ENCODE measurements around the gene DCDC2B. TPM values are rescaled to one million over a fixed set of nuclear protein-coding genes. Genes with fewer than 3 reads are reported as not detected.
A peak's percentile ranks its signal among the peaks of the same experiment; 100 is the strongest.

The DCDC2B gene
- total RNA-seq, 4 donors from 2014 or later = not detected

DNA sequence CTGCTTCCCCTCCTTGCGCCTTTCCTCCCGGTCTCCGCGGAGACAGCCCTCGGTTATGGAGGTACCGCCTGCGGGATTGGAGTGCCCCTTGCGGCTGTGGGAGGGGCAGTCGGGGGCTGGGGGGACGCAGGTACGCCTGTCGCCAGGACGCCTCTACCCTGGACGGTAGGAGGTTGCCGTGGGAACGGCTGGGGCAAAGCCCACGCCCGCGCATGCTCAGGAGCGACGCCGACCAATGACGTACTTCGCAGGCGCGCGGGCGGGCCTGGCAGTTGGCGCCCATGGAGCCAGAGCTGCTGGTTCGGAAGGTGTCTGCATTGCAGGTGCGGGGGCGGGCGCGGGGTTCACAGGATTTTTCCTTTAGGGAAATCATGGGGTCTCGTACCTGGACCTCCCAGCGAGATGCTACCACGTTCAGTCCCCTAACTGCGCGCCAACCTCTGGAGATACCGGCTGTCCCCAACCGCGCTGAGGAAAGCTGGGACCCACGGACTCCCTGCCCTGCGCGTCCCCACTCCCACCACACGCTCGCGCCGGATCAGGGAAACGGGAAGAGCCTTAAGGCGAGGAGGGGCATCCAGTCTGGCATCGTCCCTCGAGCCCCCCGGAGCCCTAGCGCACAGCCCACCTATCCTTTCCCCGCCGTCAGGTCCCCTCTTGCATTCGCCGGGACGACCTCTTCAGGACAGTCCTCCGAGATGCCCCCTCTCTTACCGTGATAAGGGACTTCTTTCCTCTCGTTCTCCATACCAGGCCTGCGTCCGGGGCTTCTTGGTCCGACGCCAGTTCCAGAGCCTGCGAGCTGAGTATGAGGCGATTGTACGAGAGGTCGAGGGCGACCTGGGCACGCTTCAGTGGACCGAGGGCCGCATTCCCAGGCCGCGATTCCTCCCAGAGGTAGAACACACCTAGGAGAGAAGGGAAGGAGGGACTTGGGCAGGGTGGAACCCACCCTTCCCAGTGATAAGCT lies 3.2 kb upstream of the DCDC2B start, which contains the start of gene IQCC:
IQCC (plus strand) TSS at position 271 of the 970 bp plus-strand sequence; CDS start at position 282, 11 bp downstream.
- TF ChIP-seq POLR2A (IDR thresholded peaks at IDR 0.05) = peak; percentile 41 to 44
- TF ChIP-seq, protein P1, sequence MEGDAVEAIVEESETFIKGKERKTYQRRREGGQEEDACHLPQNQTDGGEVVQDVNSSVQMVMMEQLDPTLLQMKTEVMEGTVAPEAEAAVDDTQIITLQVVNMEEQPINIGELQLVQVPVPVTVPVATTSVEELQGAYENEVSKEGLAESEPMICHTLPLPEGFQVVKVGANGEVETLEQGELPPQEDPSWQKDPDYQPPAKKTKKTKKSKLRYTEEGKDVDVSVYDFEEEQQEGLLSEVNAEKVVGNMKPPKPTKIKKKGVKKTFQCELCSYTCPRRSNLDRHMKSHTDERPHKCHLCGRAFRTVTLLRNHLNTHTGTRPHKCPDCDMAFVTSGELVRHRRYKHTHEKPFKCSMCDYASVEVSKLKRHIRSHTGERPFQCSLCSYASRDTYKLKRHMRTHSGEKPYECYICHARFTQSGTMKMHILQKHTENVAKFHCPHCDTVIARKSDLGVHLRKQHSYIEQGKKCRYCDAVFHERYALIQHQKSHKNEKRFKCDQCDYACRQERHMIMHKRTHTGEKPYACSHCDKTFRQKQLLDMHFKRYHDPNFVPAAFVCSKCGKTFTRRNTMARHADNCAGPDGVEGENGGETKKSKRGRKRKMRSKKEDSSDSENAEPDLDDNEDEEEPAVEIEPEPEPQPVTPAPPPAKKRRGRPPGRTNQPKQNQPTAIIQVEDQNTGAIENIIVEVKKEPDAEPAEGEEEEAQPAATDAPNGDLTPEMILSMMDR (IDR thresholded peaks at IDR 0.05 in 4 of 5, conservative IDR thresholded peaks at IDR 0.05 in 1 of 5) = no peak
- H3K36me3 ChIP-seq = no peaks in the 10 kb centered on the region
- DNase-seq = peak; percentile 72 to 76

DNA sequence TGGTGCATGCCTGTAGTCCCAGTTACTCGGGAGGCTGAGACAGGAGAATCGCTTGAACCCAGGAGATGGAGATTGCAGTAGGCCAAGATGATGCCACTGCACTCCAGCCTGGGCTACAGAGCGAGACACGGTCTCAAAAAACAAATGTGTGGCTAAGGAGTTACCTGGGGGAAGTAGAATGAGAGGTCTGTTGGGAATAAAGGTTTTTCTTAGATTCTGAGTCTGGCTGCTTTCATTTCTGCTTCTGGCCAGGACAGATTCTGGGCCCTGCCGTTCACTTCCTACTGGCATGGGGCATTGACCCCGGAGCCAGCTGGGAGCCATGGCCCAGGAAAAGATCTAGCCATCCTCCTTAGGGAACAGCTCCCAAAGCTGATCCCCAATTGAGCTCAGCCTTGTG lies 420 bp upstream of the DCDC2B start:
- H3K4me3 ChIP-seq = no peak overlapping the region

More for the DNA sequence above, 3.2 kb upstream of the DCDC2B start, which contains the start of gene IQCC:
- Histone ChIP-seq H3K4me3 (peak within 1 kb of the TSS; percentile 61 to 76 (median 73)), H3K27ac (peak within 1 kb of the TSS; percentile 60 to 74 (median 72)), H3K27me3 (no peaks in the 10 kb centered on the region), H3K9me3 (no peaks in the 10 kb centered on the region), H3K4me1 (peaks cover 30 to 34% of the 10 kb centered on the region in 2 donors)
- peak; percentile 64 to 75 for ATAC-seq
- in situ Hi-C loops (cut with MboI; ENCODE audit: low sequenced_read_pairs in 4 of 4) (no loop called here), intact Hi-C loops (cut with DNase I; ENCODE audit: low total_unique reads) (loop anchor here (10.0 kb wide), 1 partner anchor 271 kb away; the partner anchor contains the start of gene PTP4A2)

DNA sequence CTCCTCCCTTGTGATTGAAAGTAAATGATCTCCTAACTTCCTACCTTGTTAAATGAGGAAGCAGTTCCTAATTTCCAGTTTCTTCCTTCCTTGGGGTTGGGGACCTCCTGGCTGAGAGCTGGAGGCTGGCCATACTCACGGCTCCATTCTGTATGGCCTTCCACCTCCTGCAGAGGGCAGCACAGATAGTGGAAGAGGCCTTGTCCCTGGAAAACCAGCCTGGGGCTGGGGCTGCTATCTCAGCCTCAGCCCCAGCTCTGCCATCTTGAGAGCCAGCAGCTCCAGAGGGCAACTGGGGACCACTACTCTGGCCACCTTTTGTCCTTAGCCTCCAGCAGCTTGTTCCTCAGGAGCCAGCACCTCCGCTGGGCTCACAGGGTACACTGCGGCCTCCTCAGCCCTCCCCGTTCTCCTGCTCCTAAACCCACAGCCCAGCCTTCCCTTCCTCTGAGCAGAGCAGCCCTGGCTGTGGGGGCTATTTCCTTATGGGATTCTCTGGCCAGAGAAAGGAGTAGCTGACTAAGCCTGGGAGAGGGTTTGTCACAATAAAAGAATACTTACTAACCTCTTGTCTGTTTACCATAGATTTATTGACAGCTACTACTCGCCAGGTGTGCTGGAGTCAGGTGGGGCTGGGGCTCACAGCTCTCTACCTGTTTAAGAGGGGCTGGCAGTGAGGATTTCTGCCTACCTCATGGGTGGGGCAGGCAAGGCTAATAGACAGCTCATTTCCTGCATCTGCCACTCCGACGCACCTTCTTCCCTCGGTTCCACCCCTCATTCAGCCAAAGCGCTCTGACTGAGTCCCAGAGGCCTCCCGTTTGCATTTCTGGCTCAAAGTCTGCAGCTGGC lies 7.0 kb downstream of the DCDC2B start:
- in situ Hi-C loops (cut with MboI; ENCODE audit: low sequenced_read_pairs in 4 of 4) = no loop called here
- intact Hi-C loops (cut with DNase I; ENCODE audit: low total_unique reads) = loop anchor here (2.0 kb wide), 1 partner anchor 101 kb away; no protein-coding TSS in a partner anchor
- peak in 1 of 2 donors; percentile 35 for DNase-seq
- H3K27ac ChIP-seq = peak overlapping the region in 1 of 4 donors; percentile 11
- peak; percentile 77 to 84 for ATAC-seq
- H3K9me3 ChIP-seq = no peaks in the 10 kb centered on the region
- H3K36me3 ChIP-seq = peaks cover 0 to 29% of the 10 kb centered on the region in 2 donors
- H3K27me3 ChIP-seq = no peaks in the 10 kb centered on the region
- TF ChIP-seq POLR2A (IDR thresholded peaks at IDR 0.05) = no peak
- TF ChIP-seq, protein P1 (IDR thresholded peaks at IDR 0.05 in 4 of 5, conservative IDR thresholded peaks at IDR 0.05 in 1 of 5) = peak; percentile 50 to 73 (median 67)
- H3K4me1 ChIP-seq = peaks cover 0 to 3% of the 10 kb centered on the region in 2 donors
- no peak overlapping the region for H3K4me3 ChIP-seq

More for the DNA sequence above, 420 bp upstream of the DCDC2B start:
- no peak overlapping the region for H3K27ac ChIP-seq
- no peak for DNase-seq
- intact Hi-C loops (cut with DNase I; ENCODE audit: low total_unique reads) = loop anchor here (10.0 kb wide), 1 partner anchor 274 kb away; the partner anchor contains the start of gene PTP4A2
- H3K9me3 ChIP-seq = no peaks in the 10 kb centered on the region
- in situ Hi-C loops (cut with MboI; ENCODE audit: low sequenced_read_pairs in 4 of 4) = no loop called here
- H3K27me3 ChIP-seq = no peaks in the 10 kb centered on the region
- H3K36me3 ChIP-seq = no peaks in the 10 kb centered on the region
- H3K4me1 ChIP-seq = peaks cover 10 to 22% of the 10 kb centered on the region in 2 donors
- TF ChIP-seq, protein P1 (IDR thresholded peaks at IDR 0.05 in 4 of 5, conservative IDR thresholded peaks at IDR 0.05 in 1 of 5) = no peak
- no peak for TF ChIP-seq POLR2A (IDR thresholded peaks at IDR 0.05)
- ATAC-seq = no peak

DNA sequence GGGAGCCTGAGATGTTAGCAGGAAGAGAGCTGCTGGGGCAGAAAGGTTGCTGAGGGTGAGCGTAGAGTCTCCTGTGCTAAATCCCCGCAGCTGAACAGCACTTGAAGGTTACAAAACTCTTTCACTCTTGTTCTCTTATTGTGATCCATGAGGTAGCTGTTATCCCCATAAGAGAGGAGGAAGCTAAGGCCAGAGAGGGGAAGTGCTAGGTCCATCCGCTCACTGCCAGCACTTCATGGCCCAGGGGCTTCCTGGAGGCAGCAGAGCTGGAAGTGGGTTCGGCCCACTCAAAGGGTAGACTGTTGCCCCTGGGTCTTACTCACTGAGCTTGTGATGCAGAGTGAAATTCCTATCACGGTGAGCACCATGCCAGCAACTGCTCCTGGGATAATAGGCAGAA lies 7.7 kb downstream of the DCDC2B start:
- Histone ChIP-seq H3K4me1 (peaks cover 4 to 10% of the 10 kb centered on the region in 2 donors), H3K27me3 (no peaks in the 10 kb centered on the region), H3K27ac (no peak overlapping the region), H3K4me3 (no peak overlapping the region), H3K36me3 (peaks cover 0 to 29% of the 10 kb centered on the region in 2 donors), H3K9me3 (no peaks in the 10 kb centered on the region)
- DNase-seq (no peak), ATAC-seq (no peak)
- intact Hi-C loops (cut with DNase I; ENCODE audit: low total_unique reads) = no loop called here
- TF ChIP-seq POLR2A (IDR thresholded peaks at IDR 0.05) = no peak
- TF ChIP-seq, protein P1 (IDR thresholded peaks at IDR 0.05 in 4 of 5, conservative IDR thresholded peaks at IDR 0.05 in 1 of 5) = no peak
- in situ Hi-C loops (cut with MboI; ENCODE audit: low sequenced_read_pairs in 4 of 4) = no loop called here

All from gastrocnemius medialis (tissue), 4 donors.